Measurements from ENCODE around the gene GRIA1.

Gene GRIA1

GRCh38 chr5:153745778-153746395 is 255.4 kb downstream of the GRIA1 start:
- no peak for DNase-seq

- no peak for DNase-seq
Observed at GRCh38 chr5:153746440-153746839, 256.0 kb downstream of the GRIA1 start.

- DNase-seq, result no peak
Observed at GRCh38 chr5:153748823-153749222, 258.4 kb downstream of the GRIA1 start.

GRCh38 chr5:153749960-153750359 is 259.5 kb downstream of the GRIA1 start:
- DNase-seq, result peak; percentile 7

GRCh38 chr5:153751251-153751650 is 260.8 kb downstream of the GRIA1 start:
- DNase-seq, result no peak

- no peak for DNase-seq
Observed at GRCh38 chr5:153752890-153753289, 262.4 kb downstream of the GRIA1 start.

GRCh38 chr5:153753645-153754432 is 263.4 kb downstream of the GRIA1 start:
- DNase-seq, result no peak

GRCh38 chr5:153755913-153756500 is 265.5 kb downstream of the GRIA1 start:
- no peak for DNase-seq

- peak; percentile 5 for DNase-seq
Observed at GRCh38 chr5:153756540-153756939, 266.1 kb downstream of the GRIA1 start.

GRCh38 chr5:153765987-153766386 is 275.5 kb downstream of the GRIA1 start:
- no peak for DNase-seq

GRCh38 chr5:153767221-153768188 is 277.0 kb downstream of the GRIA1 start:
- no peak for DNase-seq

- DNase-seq, result no peak
Observed at GRCh38 chr5:153770066-153770465, 279.6 kb downstream of the GRIA1 start.

- DNase-seq, result no peak
Observed at GRCh38 chr5:153774686-153775085, 284.2 kb downstream of the GRIA1 start.

- DNase-seq, result no peak
Observed at GRCh38 chr5:153775923-153776322, 285.5 kb downstream of the GRIA1 start.

GRCh38 chr5:153777681-153778581 is 287.5 kb downstream of the GRIA1 start:
- DNase-seq, result no peak

GRCh38 chr5:153779836-153780235 is 289.4 kb downstream of the GRIA1 start:
- DNase-seq, result no peak

- no peak for DNase-seq
Observed at GRCh38 chr5:153780876-153781705, 290.6 kb downstream of the GRIA1 start.

GRCh38 chr5:153782589-153783361 is 292.3 kb downstream of the GRIA1 start:
- DNase-seq, result peak; percentile 4

GRCh38 chr5:153783362-153783658 is 292.8 kb downstream of the GRIA1 start:
- DNase-seq, result no peak

- DNase-seq, result no peak
Observed at GRCh38 chr5:153784277-153784676, 293.8 kb downstream of the GRIA1 start.
